WTC11 (cell line): Measurements from ENCODE around the gene ST6GALNAC2. TPM values are rescaled to one million over a fixed set of nuclear protein-coding genes. Genes with fewer than 3 reads are reported as not detected.

Experiments used
- ATAC-seq: fragments of 200-7000 bp; cut with Tn5 transposase; 2 replicates; pipeline ENCODE4 v1.10.0; 2021; ENCODE audit warnings: mild to moderate bottlenecking, moderate library complexity
- CTCF ChIA-PET: fragments of 300-600 bp; sonication (Branson Sonifier 250); formaldehyde crosslinking; loops from one replicate; lab custom pipeline; 2021; ENCODE audit warnings: antibody characterized with exemption; lab: Charles Lee
- POLR2A ChIA-PET: fragments of 350-600 bp; sonication (Branson Sonifier 250); formaldehyde crosslinking; loops from one replicate; lab custom pipeline; 2021; ENCODE audit warnings: antibody characterized with exemption; lab: Charles Lee
- DNase-seq: peaks from one replicate; pipeline ENCODE4 v3.0.0; 2021; ENCODE audit warnings: low spot score
- H3K27ac Mint-ChIP-seq: 2 replicates; pipeline ENCODE4 v1.8.0; 2021; ENCODE audit warnings: mixed read lengths
- H3K27me3 Mint-ChIP-seq: 2 replicates; pipeline ENCODE4 v1.8.0; 2021; ENCODE audit warnings: low read depth, mild to moderate bottlenecking, moderate library complexity, mixed read lengths
- H3K36me3 Mint-ChIP-seq: 2 replicates; pipeline ENCODE4 v1.8.0; 2021; ENCODE audit warnings: mixed read lengths
- H3K4me1 Mint-ChIP-seq: 2 replicates; pipeline ENCODE4 v1.8.0; 2022; ENCODE audit warnings: mixed read lengths
- H3K4me3 Mint-ChIP-seq: 2 replicates; pipeline ENCODE4 v1.8.0; 2021; ENCODE audit warnings: mild to moderate bottlenecking, moderate library complexity, mixed read lengths
- H3K9me3 Mint-ChIP-seq: 2 replicates; pipeline ENCODE4 v1.8.0; 2021; ENCODE audit warnings: mixed read lengths
- ATF2 ChIP-seq: sonication (generic); formaldehyde crosslinking; IDR thresholded peaks from 2 replicates; pipeline ENCODE4 v1.8.1; 2022; ENCODE audit warnings: low read depth, missing genetic modification reagents, borderline replicate concordance
- ATF3 ChIP-seq: sonication (generic); formaldehyde crosslinking; conservative IDR thresholded peaks from 2 replicates; pipeline ENCODE4 v1.8.1; 2022; ENCODE audit warnings: mild to moderate bottlenecking, missing genetic modification reagents
- CDX4 ChIP-seq: fragments of 250-450 bp; sonication (Bioruptor Pico); IDR thresholded peaks from 2 replicates; pipeline ENCODE4 v1.9.0; 2021; ENCODE audit warnings: moderate library complexity, mild to moderate bottlenecking, inconsistent platforms, borderline replicate concordance
- E2F4 ChIP-seq: sonication (generic); formaldehyde crosslinking; IDR thresholded peaks from 2 replicates; pipeline ENCODE4 v1.8.1; 2022; ENCODE audit warnings: low read depth, mild to moderate bottlenecking, moderate library complexity, missing genetic modification reagents, borderline replicate concordance
- EMX1 ChIP-seq: fragments of 250-450 bp; sonication (Bioruptor Pico); IDR thresholded peaks from 2 replicates; pipeline ENCODE4 v1.8.0; 2021; ENCODE audit warnings: mild to moderate bottlenecking
- TEAD1 ChIP-seq: sonication (generic); formaldehyde crosslinking; IDR thresholded peaks from 2 replicates; pipeline ENCODE4 v1.8.0; 2022; ENCODE audit warnings: mild to moderate bottlenecking, missing genetic modification reagents
- TEAD4 ChIP-seq: sonication (generic); formaldehyde crosslinking; IDR thresholded peaks from 2 replicates; pipeline ENCODE4 v1.8.0; 2022; ENCODE audit warnings: mild to moderate bottlenecking, missing genetic modification reagents
- total RNA-seq: library from RNA; stranded (reverse); gene quantifications from 3 replicates; pipeline ENCODE4 v1.2.3, GENCODE V29; 2021
- TF ChIP-seq, protein P1 (sequence below): fragments of 200-600 bp; IDR thresholded peaks from 2 replicates; pipeline ENCODE4 v1.8.0; 2022; ENCODE audit warnings: antibody characterized with exemption
- TF ChIP-seq, protein P2 (sequence below): sonication (generic); formaldehyde crosslinking; IDR thresholded peaks from 2 replicates; pipeline ENCODE4 v1.8.0; 2022; ENCODE audit warnings: mild to moderate bottlenecking, missing genetic modification reagents
- TF ChIP-seq, protein P3 (sequence below): fragments of 250-450 bp; sonication (Bioruptor Pico); IDR thresholded peaks from 2 replicates; pipeline ENCODE4 v2.1.2; 2022; ENCODE audit warnings: mild to moderate bottlenecking, moderate library complexity
- TF ChIP-seq, protein P4 (sequence below): sonication (generic); formaldehyde crosslinking; IDR thresholded peaks from 2 replicates; pipeline ENCODE4 v1.8.0; 2023; ENCODE audit warnings: missing genetic modification reagents, mild to moderate bottlenecking, borderline replicate concordance
- TF ChIP-seq, protein P5 (sequence below): sonication (generic); formaldehyde crosslinking; IDR thresholded peaks from 2 replicates; pipeline ENCODE4 v1.8.0; 2022; ENCODE audit warnings: missing genetic modification reagents

The ST6GALNAC2 gene
- total RNA-seq, 1 experiment from 2014 or later: not detected

DNA sequence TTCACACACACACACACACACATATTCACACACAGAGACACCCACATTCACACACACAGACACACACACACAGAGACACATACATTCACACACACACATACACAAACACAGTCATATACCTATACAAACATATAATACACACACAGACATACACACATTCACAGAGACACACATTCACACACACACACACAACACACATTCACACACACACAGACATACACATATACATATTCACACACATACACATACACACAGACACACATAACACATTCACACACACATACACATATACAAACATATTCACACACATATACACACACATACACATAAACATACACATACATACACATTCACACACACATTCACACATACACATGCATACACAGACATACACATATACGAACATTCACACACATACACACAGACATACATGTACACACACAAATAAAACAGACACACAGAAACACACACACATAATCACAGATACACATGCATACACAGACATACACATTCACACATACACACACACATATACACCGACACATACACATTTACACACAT lies 37.9 kb downstream of the ST6GALNAC2 start:
- CTCF ChIA-PET: interaction anchor here (1.0 to 5.4 kb wide), 4 partner anchors 8 to 25 kb away, joined by 5 to 81 read pairs (median 6); no protein-coding TSS in a partner anchor
- no peaks in the 10 kb centered on the region for H3K36me3 Mint-ChIP-seq
- H3K4me3 Mint-ChIP-seq: no peak overlapping the region
- DNase-seq (no peak), ATAC-seq (no peak)
- H3K4me1 Mint-ChIP-seq: peaks cover 22% of the 10 kb centered on the region
- H3K27ac Mint-ChIP-seq: no peak overlapping the region
- POLR2A ChIA-PET: no interaction called here
- TF ChIP-seq, protein P1, sequence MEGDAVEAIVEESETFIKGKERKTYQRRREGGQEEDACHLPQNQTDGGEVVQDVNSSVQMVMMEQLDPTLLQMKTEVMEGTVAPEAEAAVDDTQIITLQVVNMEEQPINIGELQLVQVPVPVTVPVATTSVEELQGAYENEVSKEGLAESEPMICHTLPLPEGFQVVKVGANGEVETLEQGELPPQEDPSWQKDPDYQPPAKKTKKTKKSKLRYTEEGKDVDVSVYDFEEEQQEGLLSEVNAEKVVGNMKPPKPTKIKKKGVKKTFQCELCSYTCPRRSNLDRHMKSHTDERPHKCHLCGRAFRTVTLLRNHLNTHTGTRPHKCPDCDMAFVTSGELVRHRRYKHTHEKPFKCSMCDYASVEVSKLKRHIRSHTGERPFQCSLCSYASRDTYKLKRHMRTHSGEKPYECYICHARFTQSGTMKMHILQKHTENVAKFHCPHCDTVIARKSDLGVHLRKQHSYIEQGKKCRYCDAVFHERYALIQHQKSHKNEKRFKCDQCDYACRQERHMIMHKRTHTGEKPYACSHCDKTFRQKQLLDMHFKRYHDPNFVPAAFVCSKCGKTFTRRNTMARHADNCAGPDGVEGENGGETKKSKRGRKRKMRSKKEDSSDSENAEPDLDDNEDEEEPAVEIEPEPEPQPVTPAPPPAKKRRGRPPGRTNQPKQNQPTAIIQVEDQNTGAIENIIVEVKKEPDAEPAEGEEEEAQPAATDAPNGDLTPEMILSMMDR: no peak
- TF ChIP-seq EMX1 (CRISPR knock-in tag): no peak
- TF ChIP-seq, protein P2, sequence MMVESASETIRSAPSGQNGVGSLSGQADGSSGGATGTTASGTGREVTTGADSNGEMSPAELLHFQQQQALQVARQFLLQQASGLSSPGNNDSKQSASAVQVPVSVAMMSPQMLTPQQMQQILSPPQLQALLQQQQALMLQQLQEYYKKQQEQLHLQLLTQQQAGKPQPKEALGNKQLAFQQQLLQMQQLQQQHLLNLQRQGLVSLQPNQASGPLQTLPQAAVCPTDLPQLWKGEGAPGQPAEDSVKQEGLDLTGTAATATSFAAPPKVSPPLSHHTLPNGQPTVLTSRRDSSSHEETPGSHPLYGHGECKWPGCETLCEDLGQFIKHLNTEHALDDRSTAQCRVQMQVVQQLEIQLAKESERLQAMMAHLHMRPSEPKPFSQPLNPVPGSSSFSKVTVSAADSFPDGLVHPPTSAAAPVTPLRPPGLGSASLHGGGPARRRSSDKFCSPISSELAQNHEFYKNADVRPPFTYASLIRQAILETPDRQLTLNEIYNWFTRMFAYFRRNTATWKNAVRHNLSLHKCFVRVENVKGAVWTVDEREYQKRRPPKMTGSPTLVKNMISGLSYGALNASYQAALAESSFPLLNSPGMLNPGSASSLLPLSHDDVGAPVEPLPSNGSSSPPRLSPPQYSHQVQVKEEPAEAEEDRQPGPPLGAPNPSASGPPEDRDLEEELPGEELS (CRISPR knock-in tag): no peak
- TF ChIP-seq ATF3 (CRISPR knock-in tag): no peak
- TF ChIP-seq, protein P3, sequence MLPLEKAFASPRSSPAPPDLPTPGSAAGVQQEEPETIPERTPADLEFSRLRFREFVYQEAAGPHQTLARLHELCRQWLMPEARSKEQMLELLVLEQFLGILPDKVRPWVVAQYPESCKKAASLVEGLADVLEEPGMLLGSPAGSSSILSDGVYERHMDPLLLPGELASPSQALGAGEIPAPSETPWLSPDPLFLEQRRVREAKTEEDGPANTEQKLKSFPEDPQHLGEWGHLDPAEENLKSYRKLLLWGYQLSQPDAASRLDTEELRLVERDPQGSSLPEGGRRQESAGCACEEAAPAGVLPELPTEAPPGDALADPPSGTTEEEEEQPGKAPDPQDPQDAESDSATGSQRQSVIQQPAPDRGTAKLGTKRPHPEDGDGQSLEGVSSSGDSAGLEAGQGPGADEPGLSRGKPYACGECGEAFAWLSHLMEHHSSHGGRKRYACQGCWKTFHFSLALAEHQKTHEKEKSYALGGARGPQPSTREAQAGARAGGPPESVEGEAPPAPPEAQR (CRISPR knock-in tag): no peak
- TF ChIP-seq TEAD1: no peak
- TF ChIP-seq ATF2: no peak
- TF ChIP-seq TEAD4 (CRISPR knock-in tag): no peak
- TF ChIP-seq, protein P4, sequence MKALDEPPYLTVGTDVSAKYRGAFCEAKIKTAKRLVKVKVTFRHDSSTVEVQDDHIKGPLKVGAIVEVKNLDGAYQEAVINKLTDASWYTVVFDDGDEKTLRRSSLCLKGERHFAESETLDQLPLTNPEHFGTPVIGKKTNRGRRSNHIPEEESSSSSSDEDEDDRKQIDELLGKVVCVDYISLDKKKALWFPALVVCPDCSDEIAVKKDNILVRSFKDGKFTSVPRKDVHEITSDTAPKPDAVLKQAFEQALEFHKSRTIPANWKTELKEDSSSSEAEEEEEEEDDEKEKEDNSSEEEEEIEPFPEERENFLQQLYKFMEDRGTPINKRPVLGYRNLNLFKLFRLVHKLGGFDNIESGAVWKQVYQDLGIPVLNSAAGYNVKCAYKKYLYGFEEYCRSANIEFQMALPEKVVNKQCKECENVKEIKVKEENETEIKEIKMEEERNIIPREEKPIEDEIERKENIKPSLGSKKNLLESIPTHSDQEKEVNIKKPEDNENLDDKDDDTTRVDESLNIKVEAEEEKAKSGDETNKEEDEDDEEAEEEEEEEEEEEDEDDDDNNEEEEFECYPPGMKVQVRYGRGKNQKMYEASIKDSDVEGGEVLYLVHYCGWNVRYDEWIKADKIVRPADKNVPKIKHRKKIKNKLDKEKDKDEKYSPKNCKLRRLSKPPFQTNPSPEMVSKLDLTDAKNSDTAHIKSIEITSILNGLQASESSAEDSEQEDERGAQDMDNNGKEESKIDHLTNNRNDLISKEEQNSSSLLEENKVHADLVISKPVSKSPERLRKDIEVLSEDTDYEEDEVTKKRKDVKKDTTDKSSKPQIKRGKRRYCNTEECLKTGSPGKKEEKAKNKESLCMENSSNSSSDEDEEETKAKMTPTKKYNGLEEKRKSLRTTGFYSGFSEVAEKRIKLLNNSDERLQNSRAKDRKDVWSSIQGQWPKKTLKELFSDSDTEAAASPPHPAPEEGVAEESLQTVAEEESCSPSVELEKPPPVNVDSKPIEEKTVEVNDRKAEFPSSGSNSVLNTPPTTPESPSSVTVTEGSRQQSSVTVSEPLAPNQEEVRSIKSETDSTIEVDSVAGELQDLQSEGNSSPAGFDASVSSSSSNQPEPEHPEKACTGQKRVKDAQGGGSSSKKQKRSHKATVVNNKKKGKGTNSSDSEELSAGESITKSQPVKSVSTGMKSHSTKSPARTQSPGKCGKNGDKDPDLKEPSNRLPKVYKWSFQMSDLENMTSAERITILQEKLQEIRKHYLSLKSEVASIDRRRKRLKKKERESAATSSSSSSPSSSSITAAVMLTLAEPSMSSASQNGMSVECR (CRISPR knock-in tag): no peak
- TF ChIP-seq, all 79 proteins: peak for 0
- no peaks in the 10 kb centered on the region for H3K9me3 Mint-ChIP-seq
- no peaks in the 10 kb centered on the region for H3K27me3 Mint-ChIP-seq

GRCh38 chr17:76547183-76547641 lies 38.4 kb downstream of the ST6GALNAC2 start:
- Mint-ChIP-seq H3K27me3 (peaks cover under 1% of the 10 kb centered on the region; the same call in 1 of the 2 replicates), H3K36me3 (no peaks in the 10 kb centered on the region), H3K9me3 (no peaks in the 10 kb centered on the region), H3K27ac (no peak overlapping the region), H3K4me3 (no peak overlapping the region), H3K4me1 (peaks cover 22% of the 10 kb centered on the region)
- ATAC-seq: peak; percentile 76
- ChIA-PET CTCF (interaction anchor here (0.7 to 5.4 kb wide), 15 partner anchors 8 to 161 kb away, joined by 3 to 81 read pairs (median 4); partner anchors contain the start of gene RHBDF2), POLR2A (interaction anchor here (1.1 kb wide), 1 partner anchor 10 kb away, joined by 4 read pairs; no protein-coding TSS in a partner anchor)
- DNase-seq: peak; percentile 67
- TF ChIP-seq, protein P1: peak; percentile 48
- TF ChIP-seq E2F4 (no peak), CDX4 (no peak)
- TF ChIP-seq, protein P5, sequence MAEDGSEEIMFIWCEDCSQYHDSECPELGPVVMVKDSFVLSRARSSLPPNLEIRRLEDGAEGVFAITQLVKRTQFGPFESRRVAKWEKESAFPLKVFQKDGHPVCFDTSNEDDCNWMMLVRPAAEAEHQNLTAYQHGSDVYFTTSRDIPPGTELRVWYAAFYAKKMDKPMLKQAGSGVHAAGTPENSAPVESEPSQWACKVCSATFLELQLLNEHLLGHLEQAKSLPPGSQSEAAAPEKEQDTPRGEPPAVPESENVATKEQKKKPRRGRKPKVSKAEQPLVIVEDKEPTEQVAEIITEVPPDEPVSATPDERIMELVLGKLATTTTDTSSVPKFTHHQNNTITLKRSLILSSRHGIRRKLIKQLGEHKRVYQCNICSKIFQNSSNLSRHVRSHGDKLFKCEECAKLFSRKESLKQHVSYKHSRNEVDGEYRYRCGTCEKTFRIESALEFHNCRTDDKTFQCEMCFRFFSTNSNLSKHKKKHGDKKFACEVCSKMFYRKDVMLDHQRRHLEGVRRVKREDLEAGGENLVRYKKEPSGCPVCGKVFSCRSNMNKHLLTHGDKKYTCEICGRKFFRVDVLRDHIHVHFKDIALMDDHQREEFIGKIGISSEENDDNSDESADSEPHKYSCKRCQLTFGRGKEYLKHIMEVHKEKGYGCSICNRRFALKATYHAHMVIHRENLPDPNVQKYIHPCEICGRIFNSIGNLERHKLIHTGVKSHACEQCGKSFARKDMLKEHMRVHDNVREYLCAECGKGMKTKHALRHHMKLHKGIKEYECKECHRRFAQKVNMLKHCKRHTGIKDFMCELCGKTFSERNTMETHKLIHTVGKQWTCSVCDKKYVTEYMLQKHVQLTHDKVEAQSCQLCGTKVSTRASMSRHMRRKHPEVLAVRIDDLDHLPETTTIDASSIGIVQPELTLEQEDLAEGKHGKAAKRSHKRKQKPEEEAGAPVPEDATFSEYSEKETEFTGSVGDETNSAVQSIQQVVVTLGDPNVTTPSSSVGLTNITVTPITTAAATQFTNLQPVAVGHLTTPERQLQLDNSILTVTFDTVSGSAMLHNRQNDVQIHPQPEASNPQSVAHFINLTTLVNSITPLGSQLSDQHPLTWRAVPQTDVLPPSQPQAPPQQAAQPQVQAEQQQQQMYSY: no peak
